Vagina (tissue), 2 donors: ENCODE data around the gene VSIG10.

Experiments
- CTCF ChIP-seq, 3 experiments: fragments of 450-650 bp in 2 of 3; fragments of 200-600 bp in 1 of 3; sonication (generic) in 1 of 3; IDR thresholded peaks; one replicate each; pipeline ENCODE4 v1.5.1; 2017 to 2019; ENCODE audit warnings: antibody characterized with exemption in 3 of 3, mild to moderate bottlenecking in 2 of 3, moderate library complexity in 2 of 3
- POLR2A ChIP-seq, 2 donors: fragments of 450-650 bp; IDR thresholded peaks; one replicate each; pipeline ENCODE4 v1.6.1; 2017; ENCODE audit warnings: antibody characterized with exemption in 2 of 2, mild to moderate bottlenecking in 2 of 2, moderate library complexity in 2 of 2
- POLR2AphosphoS5 ChIP-seq, 2 donors: sonication (generic); formaldehyde crosslinking; IDR thresholded peaks; one replicate each; pipeline ENCODE4 v1.9.0; 2017; ENCODE audit warnings: antibody characterized with exemption in 2 of 2, mild to moderate bottlenecking in 2 of 2, low read depth in 1 of 2; ENCODE audit not compliant: insufficient read depth in 1 of 2

GRCh38 chr12:118103601-118104382 lies at the start of gene VSIG10:
- TF ChIP-seq CTCF (IDR thresholded peaks at IDR 0.05) (no peak), POLR2A (IDR thresholded peaks at IDR 0.05) (peak in 1 of 2 donors; percentile 36), POLR2AphosphoS5 (IDR thresholded peaks at IDR 0.05; ENCODE audit: insufficient read depth in 1 of 2, low read depth in 1 of 2) (peak in 1 of 2 donors; percentile 55)
